A549 (cell line): ENCODE results near the gene CCL4L2.
"Not testable (repeated sequence)": the region's sequence is repeated elsewhere in the genome, so short reads cannot be mapped to it uniquely, and the experiment has no call there.

Source experiments
- CTCF ChIP-seq: fragments of >200 bp; sonication (Bioruptor Twin); formaldehyde crosslinking; IDR thresholded peaks from 3 replicates; pipeline ENCODE4 v1.5.1; 2016
- EP300 ChIP-seq, 2 experiments: fragments of >200 bp; sonication (Bioruptor Twin); formaldehyde crosslinking; IDR thresholded peaks; 2 replicates in 1 of 2; 3 replicates in 1 of 2; pipeline ENCODE4 v1.6.1; 2016 to 2017
- ESRRA ChIP-seq: fragments of 150-350 bp; IDR thresholded peaks from 2 replicates; pipeline ENCODE4 v1.6.1; 2014; ENCODE audit warnings: mild to moderate bottlenecking, low read length, borderline replicate concordance
- JUN ChIP-seq, 2 experiments: fragments of >200 bp; sonication (Bioruptor Twin); formaldehyde crosslinking; IDR thresholded peaks; 2 replicates in 1 of 2; 3 replicates in 1 of 2; pipeline ENCODE4 v1.6.1; 2016 to 2017
- KDM5A ChIP-seq: fragments of 200-600 bp; sonication (generic); IDR thresholded peaks from 2 replicates; pipeline ENCODE4 v1.6.1; 2016; ENCODE audit warnings: antibody characterized with exemption, mild to moderate bottlenecking
- MAX ChIP-seq: IDR thresholded peaks from 2 replicates; pipeline ENCODE4 v1.6.1; 2012
- MAZ ChIP-seq: fragments of 150-350 bp; IDR thresholded peaks from 2 replicates; pipeline ENCODE4 v1.6.1; 2014; ENCODE audit warnings: antibody characterized with exemption, low read depth, low read length, borderline replicate concordance
- MYC ChIP-seq: IDR thresholded peaks from 2 replicates; pipeline ENCODE4 v1.6.1; 2012; ENCODE audit warnings: mild to moderate bottlenecking, inconsistent platforms, low read length, improper control_type of control experiment, borderline replicate concordance
- POLR2A ChIP-seq: IDR thresholded peaks from 2 replicates; pipeline ENCODE4 v1.6.1; 2012; ENCODE audit warnings: mild to moderate bottlenecking, low read length
- RAD21 ChIP-seq, 2 experiments: fragments of >200 bp in 1 of 2; sonication (Bioruptor Twin) in 1 of 2; formaldehyde crosslinking in 1 of 2; IDR thresholded peaks in 1 of 2; conservative IDR thresholded peaks in 1 of 2; 2 replicates in 1 of 2; 3 replicates in 1 of 2; pipeline ENCODE4 v1.6.1; 2012 to 2018; ENCODE audit warnings: inconsistent platforms in 1 of 2
- RCOR1 ChIP-seq: fragments of 150-350 bp; IDR thresholded peaks from 2 replicates; pipeline ENCODE4 v1.6.1; 2014; ENCODE audit warnings: antibody characterized with exemption, low read length, low read depth
- REST ChIP-seq: fragments of 200-600 bp; sonication (generic); IDR thresholded peaks from 2 replicates; pipeline ENCODE4 v1.6.1; 2016; ENCODE audit warnings: antibody characterized with exemption, mild to moderate bottlenecking, moderate library complexity
- SMC3 ChIP-seq: fragments of >200 bp; sonication (Bioruptor Twin); formaldehyde crosslinking; IDR thresholded peaks from 3 replicates; pipeline ENCODE4 v1.6.1; 2018; ENCODE audit warnings: inconsistent platforms
- ZFP36 ChIP-seq: fragments of 450-650 bp; IDR thresholded peaks from 2 replicates; pipeline ENCODE4 v1.6.1; 2014; ENCODE audit warnings: borderline replicate concordance; ENCODE audit not compliant: partially characterized antibody

DNA sequence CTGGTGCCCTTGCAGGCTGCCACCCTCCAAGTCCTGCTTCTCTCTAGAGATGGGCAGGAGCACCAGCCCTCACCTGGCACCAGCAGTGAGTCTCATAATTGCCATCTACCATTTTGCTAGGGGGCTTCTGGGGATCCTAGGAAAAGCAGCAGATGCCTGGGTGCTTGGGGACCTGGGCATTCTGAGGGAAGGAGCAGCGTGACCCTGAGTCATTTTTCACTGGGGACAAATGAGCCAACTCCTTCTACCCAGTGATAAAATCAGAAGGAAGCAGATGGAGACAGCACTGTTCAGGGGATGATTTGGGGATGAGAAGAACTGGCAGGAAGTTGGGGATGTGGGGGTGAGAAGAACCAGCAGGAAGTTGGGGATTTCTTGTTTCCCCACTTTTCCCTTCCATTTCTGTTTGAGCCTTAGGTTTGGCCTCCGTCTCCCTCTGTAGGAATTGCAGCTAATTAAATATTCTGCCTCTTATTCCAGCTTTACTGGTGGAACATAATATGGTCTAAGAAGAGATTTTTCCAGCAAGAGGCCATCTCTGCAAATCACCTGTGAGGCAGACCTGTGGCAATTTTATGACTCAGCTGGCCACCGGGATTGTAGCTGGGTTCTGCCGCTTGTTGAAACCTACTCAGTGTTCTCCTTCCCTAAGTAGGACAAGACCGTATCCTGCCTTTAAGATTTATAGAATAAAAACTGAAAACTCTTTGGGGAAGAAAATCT lies 22.8 kb upstream of the CCL4L2 start:
- not testable (repeated sequence) for TF ChIP-seq RAD21 (conservative IDR thresholded peaks at IDR 0.05 in 1 of 2, IDR thresholded peaks at IDR 0.05 in 1 of 2); POLR2A; REST; CTCF; EP300 (IDR thresholded peaks at IDR 0.05); MAX; MYC; RCOR1; MAZ; KDM5A; SMC3; ESRRA; JUN (IDR thresholded peaks at IDR 0.05); ZFP36
